Thyroid gland (tissue), 4 donors: Measurements from ENCODE around the gene NKD1. TPM values are rescaled to one million over a fixed set of nuclear protein-coding genes. Genes with fewer than 3 reads are reported as not detected.

Experiments
- DNase-seq, 2 donors: peaks; one replicate each; pipeline ENCODE4 v3.0.0-alpha.2; 2019
- H3K27ac ChIP-seq, 3 donors: fragments of 200-600 bp; sonication (generic); 1 replicate in 2 of 3; 2 replicates in 1 of 3; pipeline ENCODE4 v1.5.1; 2016 to 2019; ENCODE audit warnings: mild to moderate bottlenecking in 1 of 3, moderate library complexity in 1 of 3
- H3K27me3 ChIP-seq: fragments of 200-600 bp; sonication (generic); one replicate; pipeline ENCODE4 v1.5.1; 2019
- H3K36me3 ChIP-seq, 2 donors: fragments of 200-600 bp; sonication (generic); one replicate each; pipeline ENCODE4 v1.5.1; 2016 to 2019
- H3K4me1 ChIP-seq, 2 donors: fragments of 200-600 bp; sonication (generic); one replicate each; pipeline ENCODE4 v1.5.1; 2017 to 2019
- H3K4me3 ChIP-seq, 3 donors: fragments of 200-600 bp; sonication (generic); replicated peaks in 1 of 3; 1 replicate in 2 of 3; 2 replicates in 1 of 3; pipeline ENCODE4 v1.5.1; 2016; ENCODE audit warnings: mild to moderate bottlenecking in 1 of 3
- H3K9me3 ChIP-seq: fragments of 200-600 bp; sonication (generic); one replicate; pipeline ENCODE4 v1.5.1; 2017
- CTCF ChIP-seq, 6 experiments: fragments of 200-600 bp in 3 of 6; fragments of 450-650 bp in 3 of 6; sonication (generic) in 3 of 6; IDR thresholded peaks; one replicate each; pipeline ENCODE4 v1.5.1; 2016 to 2019; ENCODE audit warnings: antibody characterized with exemption in 6 of 6, mild to moderate bottlenecking in 2 of 6, inconsistent platforms in 1 of 6, moderate library complexity in 1 of 6
- POLR2A ChIP-seq, 2 donors: fragments of 450-650 bp; IDR thresholded peaks; one replicate each; pipeline ENCODE4 v1.6.1; 2017; ENCODE audit warnings: antibody characterized with exemption in 2 of 2, mild to moderate bottlenecking in 2 of 2, moderate library complexity in 1 of 2
- WGBS, 2 donors: methylation state at CpG; one replicate each; pipeline ENCODE4 v1.1.5; 2017; 5-methylcytosine and 5-hydroxymethylcytosine counted together
- intact Hi-C: fragments of 100-400 bp; cut with DNase I; formaldehyde crosslinking; loops from one replicate; pipeline ENCODE4 v1.15.1; 2023
- total RNA-seq, 4 donors: library from RNA; depleted of rRNA; stranded (reverse); fragments of >200 nt; gene quantifications; one replicate each; pipeline ENCODE4 v1.2.3, GENCODE V29; 2016

NKD1 gene
- total RNA-seq, 4 donors from 2014 or later = 0.63 to 13.8 (median 1.1) TPM

GRCh38 chr16:50685462-50686063 lies 137.4 kb downstream of the NKD1 start:
- no peak for DNase-seq
- Histone ChIP-seq H3K4me3 (no peak overlapping the region), H3K27me3 (no peaks in the 10 kb centered on the region), H3K27ac (no peak overlapping the region), H3K4me1 (no peaks in the 10 kb centered on the region), H3K9me3 (no peaks in the 10 kb centered on the region), H3K36me3 (no peaks in the 10 kb centered on the region)
- TF ChIP-seq CTCF (IDR thresholded peaks at IDR 0.05) (no peak), POLR2A (IDR thresholded peaks at IDR 0.05) (no peak)
- intact Hi-C loops = no loop called here
- WGBS, 2 donors = 90% methylated on average over 8 of the region's 8 CpGs

GRCh38 chr16:50688083-50688482 lies 139.9 kb downstream of the NKD1 start:
- DNase-seq = no peak
- H3K27me3 ChIP-seq = no peaks in the 10 kb centered on the region
- TF ChIP-seq CTCF (IDR thresholded peaks at IDR 0.05) (no peak), POLR2A (IDR thresholded peaks at IDR 0.05) (no peak)
- 64 to 72% methylated on average over 12 of the region's 12 CpGs for WGBS, 2 donors
- H3K36me3 ChIP-seq = no peaks in the 10 kb centered on the region
- no peak overlapping the region for H3K27ac ChIP-seq
- intact Hi-C loops = no loop called here
- no peaks in the 10 kb centered on the region for H3K4me1 ChIP-seq
- no peak overlapping the region for H3K4me3 ChIP-seq
- no peaks in the 10 kb centered on the region for H3K9me3 ChIP-seq

GRCh38 chr16:50688867-50689266 lies 140.7 kb downstream of the NKD1 start:
- intact Hi-C loops = no loop called here
- H3K27me3 ChIP-seq = no peaks in the 10 kb centered on the region
- no peaks in the 10 kb centered on the region for H3K9me3 ChIP-seq
- H3K4me3 ChIP-seq = no peak overlapping the region
- peaks cover 3 to 5% of the 10 kb centered on the region in 2 donors for H3K4me1 ChIP-seq
- WGBS, 2 donors = 81 to 94% methylated on average over 3 of the region's 3 CpGs
- H3K36me3 ChIP-seq = no peaks in the 10 kb centered on the region
- H3K27ac ChIP-seq = no peak overlapping the region
- no peak for TF ChIP-seq POLR2A (IDR thresholded peaks at IDR 0.05)
- no peak for DNase-seq

- intact Hi-C loops = no loop called here
- Histone ChIP-seq H3K36me3 (no peaks in the 10 kb centered on the region), H3K27me3 (no peaks in the 10 kb centered on the region), H3K4me3 (no peak overlapping the region), H3K27ac (no peak overlapping the region), H3K9me3 (no peaks in the 10 kb centered on the region), H3K4me1 (peaks cover 3 to 6% of the 10 kb centered on the region in 2 donors)
- WGBS, 2 donors = 92 to 94% methylated on average over 2 of the region's 2 CpGs
- TF ChIP-seq CTCF (IDR thresholded peaks at IDR 0.05) (no peak), POLR2A (IDR thresholded peaks at IDR 0.05) (no peak)
- no peak for DNase-seq
Measured at GRCh38 chr16:50690177-50690576, 142.0 kb downstream of the NKD1 start.

GRCh38 chr16:50692644-50692998 lies 144.4 kb downstream of the NKD1 start:
- intact Hi-C loops = no loop called here
- no peaks in the 10 kb centered on the region for H3K36me3 ChIP-seq
- 85 to 92% methylated on average over 4 of the region's 4 CpGs for whole genome bisulfite sequencing, 2 donors
- H3K4me1 ChIP-seq = peaks cover 3 to 17% of the 10 kb centered on the region in 2 donors
- no peak for DNase-seq
- H3K4me3 ChIP-seq = no peak overlapping the region
- H3K27ac ChIP-seq = no peak overlapping the region
- no peak for TF ChIP-seq POLR2A (IDR thresholded peaks at IDR 0.05)
- no peak for TF ChIP-seq CTCF (IDR thresholded peaks at IDR 0.05)
- H3K27me3 ChIP-seq = no peaks in the 10 kb centered on the region
- no peaks in the 10 kb centered on the region for H3K9me3 ChIP-seq
